Panc1 (cell line): ENCODE measurements around the gene CYSTM1. TPM values are rescaled to one million over a fixed set of nuclear protein-coding genes. Genes with fewer than 3 reads are reported as not detected.

Experiments
- ATAC-seq: fragments of 200-7000 bp; cut with Tn5 transposase; 2 replicates; pipeline ENCODE4 v1.9.1; 2020; ENCODE audit warnings: mild to moderate bottlenecking, moderate library complexity
- BruUV-seq: library from RNA; stranded (reverse); fragments of 400-500 nt; replicated peaks from 2 replicates; lab custom pipeline; 2021; lab: Mats Ljungman, UMichigan
- CTCF ChIA-PET: fragments of 300-600 bp; sonication (Branson Sonifier 250); formaldehyde crosslinking; loops from one replicate; lab custom pipeline; 2022; ENCODE audit warnings: antibody characterized with exemption; lab: Charles Lee
- POLR2A ChIA-PET: fragments of 300-600 bp; sonication (Branson Sonifier 250); formaldehyde crosslinking; loops from one replicate; lab custom pipeline; 2022; ENCODE audit warnings: antibody characterized with exemption; lab: Charles Lee
- DNase-seq: peaks from one replicate; pipeline ENCODE4 v3.0.0-alpha.2; 2010; ENCODE audit warnings: low read depth, low spot score
- H3K27ac ChIP-seq: 2 replicates; pipeline ENCODE4 v1.5.1; 2011; ENCODE audit warnings: mild to moderate bottlenecking, low read length, inconsistent platforms
- H3K27me3 ChIP-seq: fragments of 200-500 bp; sonication (Bioruptor generic); 2 replicates; pipeline ENCODE4 v1.6.0; 2014; ENCODE audit warnings: low read length, inconsistent platforms; ENCODE audit not compliant: control insufficient read depth, insufficient read depth
- H3K36me3 ChIP-seq: fragments of 200-500 bp; sonication (Bioruptor generic); 2 replicates; pipeline ENCODE4 v1.5.1; 2014; ENCODE audit warnings: inconsistent platforms, mild to moderate bottlenecking, low read length, moderate library complexity; ENCODE audit not compliant: control insufficient read depth, insufficient read depth
- H3K4me1 ChIP-seq: 2 replicates; pipeline ENCODE4 v1.5.1; 2011; ENCODE audit warnings: inconsistent platforms, mild to moderate bottlenecking, low read length, moderate library complexity; ENCODE audit not compliant: control insufficient read depth, insufficient read depth
- H3K4me3 ChIP-seq, 2 experiments: 2 replicates each; pipeline ENCODE4 v1.5.1; 2011 to 2012; ENCODE audit warnings: low read depth in 2 of 2, low read length in 2 of 2, mild to moderate bottlenecking in 2 of 2, inconsistent platforms in 1 of 2, moderate library complexity in 1 of 2
- H3K9me3 ChIP-seq: fragments of 200-500 bp; sonication (Bioruptor generic); 2 replicates; pipeline ENCODE4 v1.5.1; 2014; ENCODE audit warnings: low read depth, mild to moderate bottlenecking, inconsistent platforms, low read length, moderate library complexity; ENCODE audit not compliant: control insufficient read depth, insufficient read depth
- POLR2AphosphoS5 ChIP-seq: IDR thresholded peaks from 2 replicates; pipeline ENCODE4 v1.6.1; 2012; ENCODE audit warnings: mild to moderate bottlenecking, low read depth, low read length, moderate library complexity
- SIN3A ChIP-seq: IDR thresholded peaks from 2 replicates; pipeline ENCODE4 v1.6.1; 2012; ENCODE audit warnings: low read depth, mild to moderate bottlenecking, low read length, moderate library complexity, borderline replicate concordance; ENCODE audit not compliant: insufficient read depth
- TCF7L2 ChIP-seq: IDR thresholded peaks from 2 replicates; pipeline ENCODE4 v1.6.1; 2011; ENCODE audit warnings: mild to moderate bottlenecking, low read depth, low read length, inconsistent platforms
- in situ Hi-C: cut with HindIII; loops from 2 replicates; pipeline ENCODE4 v1.10.0; 2016; ENCODE audit warnings: low sequenced_read_pairs, low pct_unique_long_range_greater_than_20kb
- intact Hi-C: fragments of 100-400 bp; cut with micrococcal nuclease; formaldehyde crosslinking; loops from one replicate; pipeline ENCODE4 v1.10.0; 2022; ENCODE audit not compliant: unreplicated experiment
- total RNA-seq: library from RNA; stranded (reverse); gene quantifications from one replicate; pipeline ENCODE4 v1.2.1, GENCODE V29; 2021; ENCODE audit not compliant: unreplicated experiment
- TF ChIP-seq, protein P1 (sequence below): fragments of 450-650 bp; IDR thresholded peaks from 2 replicates; pipeline ENCODE4 v1.5.1; 2017; ENCODE audit warnings: mild to moderate bottlenecking
- TF ChIP-seq, protein P2 (sequence below), 2 experiments: IDR thresholded peaks; 2 replicates each; pipeline ENCODE4 v1.6.1; 2011 to 2012; ENCODE audit warnings: low read depth in 2 of 2, control low read depth in 1 of 2, low read length in 1 of 2, mild to moderate bottlenecking in 1 of 2, moderate library complexity in 1 of 2; ENCODE audit not compliant: insufficient read depth in 1 of 2

Gene CYSTM1
- total RNA-seq, 1 experiment from 2014 or later = 126 TPM

DNA sequence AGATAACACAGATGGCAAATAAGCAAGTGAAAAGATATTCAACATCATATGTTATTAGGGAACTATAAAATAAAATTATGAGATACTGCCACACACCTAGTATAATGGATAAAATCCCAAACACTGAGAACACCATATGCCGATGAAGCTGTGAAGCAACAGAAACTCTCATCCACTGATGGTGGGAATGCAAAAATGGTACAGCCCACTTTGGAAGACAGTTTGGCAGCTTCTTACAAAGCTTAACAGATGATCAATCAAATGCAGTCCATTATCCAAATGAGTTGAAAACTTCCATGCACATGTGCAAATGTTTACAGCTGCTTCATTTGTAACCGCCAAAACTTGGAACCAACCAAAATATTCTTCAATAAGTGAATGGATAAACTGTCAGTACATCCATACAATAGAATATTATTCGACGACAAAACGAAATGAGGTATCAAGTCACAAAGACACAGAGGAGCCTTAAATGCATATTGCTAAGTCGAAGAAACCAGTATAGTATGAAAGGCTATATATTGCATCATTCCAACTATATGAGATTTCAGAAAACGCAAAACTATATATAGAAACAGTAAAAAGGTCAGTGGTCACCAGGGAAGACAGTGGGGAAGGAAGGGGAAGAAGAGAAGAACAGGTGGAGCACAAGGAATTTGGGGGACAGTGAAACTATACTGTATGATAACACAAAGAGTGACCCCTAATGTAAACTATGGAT is 113.0 kb downstream of the CYSTM1 start:
- Histone ChIP-seq H3K27me3 (no peaks in the 10 kb centered on the region), H3K9me3 (no peaks in the 10 kb centered on the region), H3K36me3 (no peaks in the 10 kb centered on the region), H3K4me1 (peaks cover 17% of the 10 kb centered on the region), H3K27ac (no peak overlapping the region), H3K4me3 (no peak overlapping the region)
- CTCF ChIA-PET = interaction anchor here (0.7 kb wide), 1 partner anchor 13 kb away, joined by 10 read pairs; no protein-coding TSS in a partner anchor
- no TSS peak for BruUV-seq
- ATAC-seq = no peak
- POLR2A ChIA-PET = no interaction called here
- intact Hi-C loops (no loop called here), in situ Hi-C loops (no loop called here)
- no peak for DNase-seq
- TF ChIP-seq, protein P1, sequence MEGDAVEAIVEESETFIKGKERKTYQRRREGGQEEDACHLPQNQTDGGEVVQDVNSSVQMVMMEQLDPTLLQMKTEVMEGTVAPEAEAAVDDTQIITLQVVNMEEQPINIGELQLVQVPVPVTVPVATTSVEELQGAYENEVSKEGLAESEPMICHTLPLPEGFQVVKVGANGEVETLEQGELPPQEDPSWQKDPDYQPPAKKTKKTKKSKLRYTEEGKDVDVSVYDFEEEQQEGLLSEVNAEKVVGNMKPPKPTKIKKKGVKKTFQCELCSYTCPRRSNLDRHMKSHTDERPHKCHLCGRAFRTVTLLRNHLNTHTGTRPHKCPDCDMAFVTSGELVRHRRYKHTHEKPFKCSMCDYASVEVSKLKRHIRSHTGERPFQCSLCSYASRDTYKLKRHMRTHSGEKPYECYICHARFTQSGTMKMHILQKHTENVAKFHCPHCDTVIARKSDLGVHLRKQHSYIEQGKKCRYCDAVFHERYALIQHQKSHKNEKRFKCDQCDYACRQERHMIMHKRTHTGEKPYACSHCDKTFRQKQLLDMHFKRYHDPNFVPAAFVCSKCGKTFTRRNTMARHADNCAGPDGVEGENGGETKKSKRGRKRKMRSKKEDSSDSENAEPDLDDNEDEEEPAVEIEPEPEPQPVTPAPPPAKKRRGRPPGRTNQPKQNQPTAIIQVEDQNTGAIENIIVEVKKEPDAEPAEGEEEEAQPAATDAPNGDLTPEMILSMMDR = no peak
- no peak for TF ChIP-seq SIN3A
- no peak for TF ChIP-seq TCF7L2
- TF ChIP-seq, protein P2, sequence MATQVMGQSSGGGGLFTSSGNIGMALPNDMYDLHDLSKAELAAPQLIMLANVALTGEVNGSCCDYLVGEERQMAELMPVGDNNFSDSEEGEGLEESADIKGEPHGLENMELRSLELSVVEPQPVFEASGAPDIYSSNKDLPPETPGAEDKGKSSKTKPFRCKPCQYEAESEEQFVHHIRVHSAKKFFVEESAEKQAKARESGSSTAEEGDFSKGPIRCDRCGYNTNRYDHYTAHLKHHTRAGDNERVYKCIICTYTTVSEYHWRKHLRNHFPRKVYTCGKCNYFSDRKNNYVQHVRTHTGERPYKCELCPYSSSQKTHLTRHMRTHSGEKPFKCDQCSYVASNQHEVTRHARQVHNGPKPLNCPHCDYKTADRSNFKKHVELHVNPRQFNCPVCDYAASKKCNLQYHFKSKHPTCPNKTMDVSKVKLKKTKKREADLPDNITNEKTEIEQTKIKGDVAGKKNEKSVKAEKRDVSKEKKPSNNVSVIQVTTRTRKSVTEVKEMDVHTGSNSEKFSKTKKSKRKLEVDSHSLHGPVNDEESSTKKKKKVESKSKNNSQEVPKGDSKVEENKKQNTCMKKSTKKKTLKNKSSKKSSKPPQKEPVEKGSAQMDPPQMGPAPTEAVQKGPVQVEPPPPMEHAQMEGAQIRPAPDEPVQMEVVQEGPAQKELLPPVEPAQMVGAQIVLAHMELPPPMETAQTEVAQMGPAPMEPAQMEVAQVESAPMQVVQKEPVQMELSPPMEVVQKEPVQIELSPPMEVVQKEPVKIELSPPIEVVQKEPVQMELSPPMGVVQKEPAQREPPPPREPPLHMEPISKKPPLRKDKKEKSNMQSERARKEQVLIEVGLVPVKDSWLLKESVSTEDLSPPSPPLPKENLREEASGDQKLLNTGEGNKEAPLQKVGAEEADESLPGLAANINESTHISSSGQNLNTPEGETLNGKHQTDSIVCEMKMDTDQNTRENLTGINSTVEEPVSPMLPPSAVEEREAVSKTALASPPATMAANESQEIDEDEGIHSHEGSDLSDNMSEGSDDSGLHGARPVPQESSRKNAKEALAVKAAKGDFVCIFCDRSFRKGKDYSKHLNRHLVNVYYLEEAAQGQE (IDR thresholded peaks at IDR 0.05; ENCODE audit: insufficient read depth in 1 of 2, low read depth in 2 of 2, low read length in 1 of 2) = no peak
- no peak for TF ChIP-seq POLR2AphosphoS5

DNA sequence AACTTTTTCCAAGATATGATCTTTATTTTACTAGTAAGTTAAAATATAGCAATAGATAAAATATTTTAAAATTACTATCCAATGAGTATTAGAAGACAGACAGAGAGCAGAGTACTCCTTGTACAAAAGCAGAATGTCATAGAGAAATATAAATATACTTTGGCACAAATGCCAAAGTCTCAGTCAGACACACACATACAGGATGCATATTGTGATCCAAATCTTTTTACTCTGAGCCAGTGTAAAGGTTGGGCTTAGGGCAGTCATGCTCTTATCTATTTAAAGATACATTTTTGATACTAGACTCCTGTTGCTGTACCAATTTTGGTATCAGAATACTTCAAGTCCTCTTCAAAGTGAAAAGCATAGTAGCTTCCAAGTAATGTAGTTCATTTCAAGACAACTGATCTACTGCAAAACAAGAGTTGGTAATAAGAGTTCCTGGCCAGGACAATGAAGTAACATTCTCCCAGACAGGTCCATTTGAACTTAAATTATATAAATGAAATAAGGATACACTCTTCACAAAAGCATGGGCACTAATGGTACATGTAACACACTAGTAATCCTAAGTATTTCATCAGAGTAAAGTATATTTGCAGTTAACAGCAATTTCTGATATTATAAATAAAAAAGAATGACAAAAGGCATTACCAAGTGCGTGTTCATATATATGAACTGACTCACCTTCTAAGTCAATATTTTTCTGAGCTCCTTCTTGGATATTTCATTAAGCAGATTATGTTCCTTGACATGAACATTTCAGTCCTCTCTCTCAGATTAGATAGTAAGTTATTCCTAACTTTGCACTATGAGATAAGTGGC is 117.4 kb downstream of the CYSTM1 start:
- peak; percentile 74 for ATAC-seq
- intact Hi-C loops (no loop called here), in situ Hi-C loops (no loop called here)
- H3K4me1 ChIP-seq = peaks cover 32% of the 10 kb centered on the region
- no peak for DNase-seq
- peak overlapping the region; percentile 27 for H3K27ac ChIP-seq
- CTCF ChIA-PET = no interaction called here
- no peaks in the 10 kb centered on the region for H3K36me3 ChIP-seq
- BruUV-seq = no TSS peak
- H3K9me3 ChIP-seq = no peaks in the 10 kb centered on the region
- TF ChIP-seq, protein P2 (IDR thresholded peaks at IDR 0.05; ENCODE audit: insufficient read depth in 1 of 2, low read depth in 2 of 2, low read length in 1 of 2) = no peak
- TF ChIP-seq, protein P1 = no peak
- TF ChIP-seq POLR2AphosphoS5 = no peak
- no peak for TF ChIP-seq SIN3A
- TF ChIP-seq TCF7L2 = no peak
- POLR2A ChIA-PET = interaction anchor here (0.7 kb wide), 1 partner anchor 62 kb away, joined by 3 read pairs; no protein-coding TSS in a partner anchor
- H3K4me3 ChIP-seq = no peak overlapping the region
- H3K27me3 ChIP-seq = no peaks in the 10 kb centered on the region
